Umbilical cord (tissue), 2 donors: ENCODE measurements around the gene IRF3. TPM values are rescaled to one million over a fixed set of nuclear protein-coding genes. Genes with fewer than 3 reads are reported as not detected.
"Not testable (repeated sequence)": the region's sequence is repeated elsewhere in the genome, so short reads cannot be mapped to it uniquely, and the experiment has no call there.

Source experiments
- DNase-seq: peaks from one replicate; pipeline ENCODE4 v3.0.0-alpha.2; 2015; ENCODE audit warnings: low spot score
- total RNA-seq: library from RNA; depleted of rRNA; stranded (reverse); fragments of >200 nt; gene quantifications from one replicate; pipeline ENCODE4 v1.2.3, GENCODE V29; 2014; ENCODE audit warnings: low replicate concordance; ENCODE audit not compliant: insufficient read depth

IRF3 gene
- total RNA-seq, 1 donor from 2014 or later: 102 TPM

- DNase-seq: no peak
Measured at GRCh38 chr19:49646586-49646985, 19.1 kb downstream of the IRF3 start.

GRCh38 chr19:49645995-49646394 is 19.7 kb downstream of the IRF3 start:
- DNase-seq: no peak

GRCh38 chr19:49645592-49645991 is 20.1 kb downstream of the IRF3 start:
- DNase-seq: no peak

GRCh38 chr19:49643466-49643865 is 22.2 kb downstream of the IRF3 start:
- no peak for DNase-seq

- no peak for DNase-seq
Measured at GRCh38 chr19:49642492-49643035, 23.1 kb downstream of the IRF3 start.

GRCh38 chr19:49641688-49642491 is 23.8 kb downstream of the IRF3 start, which contains the start of gene SCAF1:
TSS of gene SCAF1 (plus strand) at chr19:49642209. CDS start at chr19:49645027, 2,818 bp downstream.
- DNase-seq: peak; percentile 99

- DNase-seq: peak; percentile 100
Measured at GRCh38 chr19:49640113-49640898, 25.4 kb downstream of the IRF3 start, which contains the start of gene RRAS. TSS of gene RRAS (minus strand) at chr19:49640143. CDS start at chr19:49640098, 45 bp downstream.

GRCh38 chr19:49639401-49640112 is 26.1 kb downstream of the IRF3 start:
- peak; percentile 25 for DNase-seq

- peak; percentile 95 for DNase-seq
Measured at GRCh38 chr19:49637821-49638738, 27.6 kb downstream of the IRF3 start.

GRCh38 chr19:49636233-49636932 is 29.3 kb downstream of the IRF3 start:
- no peak for DNase-seq

GRCh38 chr19:49635530-49636232 is 30.0 kb downstream of the IRF3 start:
- DNase-seq: peak; percentile 53

GRCh38 chr19:49633273-49633672 is 32.4 kb downstream of the IRF3 start:
- DNase-seq: not testable (repeated sequence)

GRCh38 chr19:49632576-49632975 is 33.1 kb downstream of the IRF3 start:
- no peak for DNase-seq

- no peak for DNase-seq
Measured at GRCh38 chr19:49631610-49632192, 34.0 kb downstream of the IRF3 start.

GRCh38 chr19:49631014-49631588 is 34.6 kb downstream of the IRF3 start:
- no peak for DNase-seq

GRCh38 chr19:49629659-49630058 is 36.0 kb downstream of the IRF3 start:
- no peak for DNase-seq

- no peak for DNase-seq
Measured at GRCh38 chr19:49626226-49626625, 39.4 kb downstream of the IRF3 start.
